ENCODE data around the gene FBXL5. TPM values are rescaled to one million over a fixed set of nuclear protein-coding genes. Genes with fewer than 3 reads are reported as not detected.

Gene FBXL5
- total RNA-seq = 100 to 1,000 TPM in 2 of 4 donors, 10 to 100 TPM in 2; 58.7 to 104 (median 99.4) TPM

DNA sequence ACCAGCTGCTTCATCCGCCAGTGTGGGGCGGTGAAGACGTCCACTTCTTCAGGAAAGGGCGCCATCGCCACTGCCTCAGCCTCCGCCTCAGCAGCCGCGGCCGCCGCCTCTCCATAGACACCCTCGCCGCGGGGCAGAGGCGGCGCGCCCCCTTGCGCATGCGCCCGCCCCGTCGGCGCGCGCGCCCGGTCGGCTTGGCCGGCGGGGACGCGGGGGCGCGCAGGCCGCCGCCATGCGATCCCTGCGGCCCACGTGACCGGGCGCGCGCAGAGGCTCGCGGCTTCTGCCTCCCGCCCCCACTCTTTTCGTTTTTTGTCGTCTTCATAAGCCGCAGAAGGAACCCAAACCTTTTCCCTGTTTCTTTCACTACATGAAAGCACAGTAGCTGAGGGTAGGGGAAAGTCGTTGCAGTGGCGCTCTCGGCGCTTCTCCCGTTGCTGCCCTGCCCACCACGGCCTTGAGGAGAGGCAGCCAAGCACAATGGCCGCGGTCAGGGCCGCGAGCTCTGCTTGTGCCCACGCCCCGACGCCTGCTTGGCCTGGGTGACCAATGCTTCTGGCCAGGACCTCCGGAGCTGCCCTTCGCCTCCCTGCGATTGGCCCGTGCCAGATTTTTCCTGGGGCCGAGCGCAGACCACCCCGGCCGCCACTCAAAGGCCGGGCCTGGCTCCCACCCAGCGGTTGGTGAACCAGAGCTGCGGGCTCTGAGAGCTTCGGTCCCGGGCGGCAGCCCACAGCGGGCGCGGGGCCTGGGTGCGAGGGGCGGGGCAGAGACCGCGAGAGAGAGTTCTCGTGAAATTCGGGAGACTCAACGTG lies at the start of gene FBXL5:
TSS of gene FBXL5 (minus strand) at position 135 of the 815 bp plus-strand sequence. CDS start at position 65, 70 bp downstream.
- no peaks in the 10 kb centered on the region for H3K9me3 ChIP-seq
- no peaks in the 10 kb centered on the region for H3K27me3 ChIP-seq
- H3K4me3 ChIP-seq = peak within 1 kb of the TSS; percentile 80 to 97 (median 91)
- no peaks in the 10 kb centered on the region for H3K36me3 ChIP-seq
- DNase-seq = peak; percentile 74 to 90 (median 88)
- H3K4me1 ChIP-seq = peaks cover 4 to 31% (median 13%) of the 10 kb centered on the region in 4 donors
- H3K27ac ChIP-seq = peak within 1 kb of the TSS; percentile 91 to 99 (median 97)
- TF ChIP-seq, protein P1, sequence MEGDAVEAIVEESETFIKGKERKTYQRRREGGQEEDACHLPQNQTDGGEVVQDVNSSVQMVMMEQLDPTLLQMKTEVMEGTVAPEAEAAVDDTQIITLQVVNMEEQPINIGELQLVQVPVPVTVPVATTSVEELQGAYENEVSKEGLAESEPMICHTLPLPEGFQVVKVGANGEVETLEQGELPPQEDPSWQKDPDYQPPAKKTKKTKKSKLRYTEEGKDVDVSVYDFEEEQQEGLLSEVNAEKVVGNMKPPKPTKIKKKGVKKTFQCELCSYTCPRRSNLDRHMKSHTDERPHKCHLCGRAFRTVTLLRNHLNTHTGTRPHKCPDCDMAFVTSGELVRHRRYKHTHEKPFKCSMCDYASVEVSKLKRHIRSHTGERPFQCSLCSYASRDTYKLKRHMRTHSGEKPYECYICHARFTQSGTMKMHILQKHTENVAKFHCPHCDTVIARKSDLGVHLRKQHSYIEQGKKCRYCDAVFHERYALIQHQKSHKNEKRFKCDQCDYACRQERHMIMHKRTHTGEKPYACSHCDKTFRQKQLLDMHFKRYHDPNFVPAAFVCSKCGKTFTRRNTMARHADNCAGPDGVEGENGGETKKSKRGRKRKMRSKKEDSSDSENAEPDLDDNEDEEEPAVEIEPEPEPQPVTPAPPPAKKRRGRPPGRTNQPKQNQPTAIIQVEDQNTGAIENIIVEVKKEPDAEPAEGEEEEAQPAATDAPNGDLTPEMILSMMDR (IDR thresholded peaks at IDR 0.05) = peak in 1 of 6 experiments; percentile 22
- TF ChIP-seq POLR2A (IDR thresholded peaks at IDR 0.05) = peak; percentile 82 to 89

DNA sequence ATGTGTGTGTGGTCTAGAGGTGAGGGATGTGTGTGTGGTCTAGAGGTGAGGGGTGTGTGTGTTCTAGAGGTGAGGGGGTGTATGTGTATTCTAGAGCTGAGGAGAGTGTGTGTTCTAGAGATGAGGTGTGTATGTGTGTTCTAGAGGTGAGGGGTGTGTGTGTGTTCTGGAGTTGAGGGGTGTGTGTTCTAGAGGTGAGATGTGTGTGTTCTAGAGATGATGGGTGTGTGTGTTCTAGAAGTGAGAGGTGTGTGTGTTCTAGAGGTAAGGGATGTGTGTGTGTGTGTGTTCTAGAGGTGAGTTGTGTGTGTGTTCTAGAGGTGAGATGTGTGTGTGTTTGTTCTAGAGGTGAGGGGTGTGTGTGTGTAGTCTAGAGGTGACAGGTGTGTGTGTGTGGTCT lies 49.0 kb upstream of the FBXL5 start:
- H3K27ac ChIP-seq = peak overlapping the region in 1 of 4 donors; percentile 67
- H3K9me3 ChIP-seq = no peaks in the 10 kb centered on the region
- no peak overlapping the region for H3K4me3 ChIP-seq
- no peak for TF ChIP-seq POLR2A (IDR thresholded peaks at IDR 0.05)
- TF ChIP-seq, protein P1 (IDR thresholded peaks at IDR 0.05) = no peak
- H3K4me1 ChIP-seq = peaks cover 0 to 3% (median 0%) of the 10 kb centered on the region in 4 donors
- no peaks in the 10 kb centered on the region for H3K27me3 ChIP-seq
- H3K36me3 ChIP-seq = no peaks in the 10 kb centered on the region
- no peak for DNase-seq

- peak overlapping the region; percentile 32 to 58 (median 46) for H3K4me3 ChIP-seq
- no peaks in the 10 kb centered on the region for H3K9me3 ChIP-seq
- TF ChIP-seq, protein P1 (IDR thresholded peaks at IDR 0.05) = no peak
- no peak for TF ChIP-seq POLR2A (IDR thresholded peaks at IDR 0.05)
- peak overlapping the region in 2 of 4 donors; percentile 61 to 67 for H3K27ac ChIP-seq
- H3K36me3 ChIP-seq = no peaks in the 10 kb centered on the region
- H3K27me3 ChIP-seq = no peaks in the 10 kb centered on the region
- no peak for DNase-seq
- peaks cover 0 to 3% (median 0%) of the 10 kb centered on the region in 4 donors for H3K4me1 ChIP-seq
These were observed 48.3 kb upstream of the FBXL5 start for GRCh38 chr4:15703439-15703838.

GRCh38 chr4:15702941-15703403 lies 47.8 kb upstream of the FBXL5 start, which contains the start of gene BST1:
TSS of gene BST1 (plus strand) at chr4:15703065. CDS start at chr4:15703145, 80 bp downstream.
- peak; percentile 64 to 76 for TF ChIP-seq POLR2A (IDR thresholded peaks at IDR 0.05)
- TF ChIP-seq, protein P1 (IDR thresholded peaks at IDR 0.05) = no peak
- Histone ChIP-seq H3K4me1 (peaks cover 0 to 3% (median 0%) of the 10 kb centered on the region in 4 donors), H3K4me3 (peak within 1 kb of the TSS; percentile 32 to 58 (median 46))

GRCh38 chr4:15696866-15697265 lies 41.7 kb upstream of the FBXL5 start:
- no peaks in the 10 kb centered on the region for H3K4me1 ChIP-seq

More at GRCh38 chr4:15702941-15703403, 47.8 kb upstream of the FBXL5 start, which contains the start of gene BST1:
- H3K36me3 ChIP-seq = no peaks in the 10 kb centered on the region
- peak within 1 kb of the TSS in 3 of 4 donors; percentile 31 to 67 (median 61) for H3K27ac ChIP-seq
- no peaks in the 10 kb centered on the region for H3K9me3 ChIP-seq
- DNase-seq = peak; percentile 31 to 92 (median 89)
- no peaks in the 10 kb centered on the region for H3K27me3 ChIP-seq

More at GRCh38 chr4:15696866-15697265, 41.7 kb upstream of the FBXL5 start:
- H3K27ac ChIP-seq = no peak overlapping the region
- TF ChIP-seq, protein P1 (IDR thresholded peaks at IDR 0.05) = no peak
- TF ChIP-seq POLR2A (IDR thresholded peaks at IDR 0.05) = no peak
- H3K9me3 ChIP-seq = no peaks in the 10 kb centered on the region
- no peaks in the 10 kb centered on the region for H3K27me3 ChIP-seq
- DNase-seq = no peak
- no peak overlapping the region for H3K4me3 ChIP-seq
- H3K36me3 ChIP-seq = no peaks in the 10 kb centered on the region

Data from Peyer's patch (tissue), 4 donors.